Measurements from ENCODE around the gene CEACAM7. TPM values are rescaled to one million over a fixed set of nuclear protein-coding genes. Genes with fewer than 3 reads are reported as not detected.

The CEACAM7 gene
- total RNA-seq, 1 donor from 2014 or later: not detected

DNA sequence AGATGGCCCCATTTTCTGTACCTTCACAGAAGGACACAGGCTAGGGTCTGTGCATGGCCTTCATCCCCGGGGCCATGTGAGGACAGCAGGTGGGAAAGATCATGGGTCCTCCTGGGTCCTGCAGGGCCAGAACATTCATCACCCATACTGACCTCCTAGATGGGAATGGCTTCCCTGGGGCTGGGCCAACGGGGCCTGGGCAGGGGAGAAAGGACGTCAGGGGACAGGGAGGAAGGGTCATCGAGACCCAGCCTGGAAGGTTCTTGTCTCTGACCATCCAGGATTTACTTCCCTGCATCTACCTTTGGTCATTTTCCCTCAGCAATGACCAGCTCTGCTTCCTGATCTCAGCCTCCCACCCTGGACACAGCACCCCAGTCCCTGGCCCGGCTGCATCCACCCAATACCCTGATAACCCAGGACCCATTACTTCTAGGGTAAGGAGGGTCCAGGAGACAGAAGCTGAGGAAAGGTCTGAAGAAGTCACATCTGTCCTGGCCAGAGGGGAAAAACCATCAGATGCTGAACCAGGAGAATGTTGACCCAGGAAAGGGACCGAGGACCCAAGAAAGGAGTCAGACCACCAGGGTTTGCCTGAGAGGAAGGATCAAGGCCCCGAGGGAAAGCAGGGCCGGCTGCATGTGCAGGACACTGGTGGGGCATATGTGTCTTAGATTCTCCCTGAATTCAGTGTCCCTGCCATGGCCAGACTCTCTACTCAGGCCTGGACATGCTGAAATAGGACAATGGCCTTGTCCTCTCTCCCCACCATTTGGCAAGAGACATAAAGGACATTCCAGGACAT, 7.0 kb upstream of the CEACAM7 start:
- H3K36me3 Mint-ChIP-seq (ENCODE audit: low read depth): peaks cover 4% of the 10 kb centered on the region
- no peaks in the 10 kb centered on the region for H3K27me3 Mint-ChIP-seq (ENCODE audit: low read depth)
- DNase-seq (ENCODE audit: low read depth, low spot score): no peak
- H3K4me3 Mint-ChIP-seq: no peak overlapping the region
- no peaks in the 10 kb centered on the region for H3K4me1 Mint-ChIP-seq
- TF ChIP-seq, protein P1, sequence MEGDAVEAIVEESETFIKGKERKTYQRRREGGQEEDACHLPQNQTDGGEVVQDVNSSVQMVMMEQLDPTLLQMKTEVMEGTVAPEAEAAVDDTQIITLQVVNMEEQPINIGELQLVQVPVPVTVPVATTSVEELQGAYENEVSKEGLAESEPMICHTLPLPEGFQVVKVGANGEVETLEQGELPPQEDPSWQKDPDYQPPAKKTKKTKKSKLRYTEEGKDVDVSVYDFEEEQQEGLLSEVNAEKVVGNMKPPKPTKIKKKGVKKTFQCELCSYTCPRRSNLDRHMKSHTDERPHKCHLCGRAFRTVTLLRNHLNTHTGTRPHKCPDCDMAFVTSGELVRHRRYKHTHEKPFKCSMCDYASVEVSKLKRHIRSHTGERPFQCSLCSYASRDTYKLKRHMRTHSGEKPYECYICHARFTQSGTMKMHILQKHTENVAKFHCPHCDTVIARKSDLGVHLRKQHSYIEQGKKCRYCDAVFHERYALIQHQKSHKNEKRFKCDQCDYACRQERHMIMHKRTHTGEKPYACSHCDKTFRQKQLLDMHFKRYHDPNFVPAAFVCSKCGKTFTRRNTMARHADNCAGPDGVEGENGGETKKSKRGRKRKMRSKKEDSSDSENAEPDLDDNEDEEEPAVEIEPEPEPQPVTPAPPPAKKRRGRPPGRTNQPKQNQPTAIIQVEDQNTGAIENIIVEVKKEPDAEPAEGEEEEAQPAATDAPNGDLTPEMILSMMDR (conservative IDR thresholded peaks at IDR 0.05): no peak
- no peak overlapping the region for H3K27ac Mint-ChIP-seq (ENCODE audit: unreplicated experiment)
- H3K9me3 Mint-ChIP-seq: peaks cover 19% of the 10 kb centered on the region

DNA sequence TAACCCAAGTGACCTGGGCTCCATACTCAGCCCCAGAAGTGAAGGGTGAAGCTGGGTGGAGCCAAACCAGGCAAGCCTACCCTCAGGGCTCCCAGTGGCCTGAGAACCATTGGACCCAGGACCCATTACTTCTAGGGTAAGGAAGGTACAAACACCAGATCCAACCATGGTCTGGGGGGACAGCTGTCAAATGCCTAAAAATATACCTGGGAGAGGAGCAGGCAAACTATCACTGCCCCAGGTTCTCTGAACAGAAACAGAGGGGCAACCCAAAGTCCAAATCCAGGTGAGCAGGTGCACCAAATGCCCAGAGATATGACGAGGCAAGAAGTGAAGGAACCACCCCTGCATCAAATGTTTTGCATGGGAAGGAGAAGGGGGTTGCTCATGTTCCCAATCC, 6.1 kb upstream of the CEACAM7 start:
- peaks cover 4% of the 10 kb centered on the region for H3K36me3 Mint-ChIP-seq (ENCODE audit: low read depth)
- peaks cover 19% of the 10 kb centered on the region for H3K9me3 Mint-ChIP-seq
- H3K27ac Mint-ChIP-seq (ENCODE audit: unreplicated experiment): no peak overlapping the region
- no peak for DNase-seq (ENCODE audit: low read depth, low spot score)
- no peaks in the 10 kb centered on the region for H3K27me3 Mint-ChIP-seq (ENCODE audit: low read depth)
- no peak overlapping the region for H3K4me3 Mint-ChIP-seq
- TF ChIP-seq, protein P1 (conservative IDR thresholded peaks at IDR 0.05): no peak
- H3K4me1 Mint-ChIP-seq: no peaks in the 10 kb centered on the region

DNA sequence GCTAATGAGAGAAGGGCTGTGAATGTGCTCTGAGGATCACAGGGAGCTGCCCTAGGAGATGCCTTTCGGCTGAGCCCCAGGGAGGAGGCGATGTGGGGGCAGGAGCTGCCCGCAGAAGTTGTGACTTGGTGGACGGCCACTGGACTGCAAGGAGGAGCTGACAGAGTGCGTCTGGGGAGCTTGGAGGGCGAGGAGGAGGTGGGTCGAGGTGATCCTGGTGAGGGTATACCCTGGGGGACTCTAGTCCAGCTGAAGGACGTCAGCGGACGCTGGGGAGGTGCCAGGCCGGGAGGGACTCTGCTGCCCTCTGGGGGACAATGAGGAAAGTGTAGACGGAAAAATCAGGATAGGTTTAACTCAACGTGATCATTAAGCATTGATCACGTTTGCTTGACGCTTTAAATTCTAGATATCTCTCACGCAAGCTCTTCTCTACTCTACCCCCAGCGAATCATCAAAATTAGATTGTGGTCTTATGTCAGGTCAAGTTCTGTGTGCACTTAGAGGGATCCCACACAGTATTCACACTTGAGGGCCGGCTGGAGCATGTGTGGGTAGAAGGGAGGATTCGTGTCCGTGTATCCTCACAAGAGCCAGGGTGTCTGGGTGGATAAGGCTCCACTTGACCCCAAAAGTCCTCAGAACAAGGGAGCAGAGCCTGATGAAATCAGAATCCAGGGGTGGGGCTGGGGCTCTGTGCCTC, 3.3 kb upstream of the CEACAM7 start:
- TF ChIP-seq, protein P1 (conservative IDR thresholded peaks at IDR 0.05): peak; percentile 45
- Mint-ChIP-seq H3K4me3 (no peak overlapping the region), H3K9me3 (peaks cover 8% of the 10 kb centered on the region), H3K4me1 (no peaks in the 10 kb centered on the region), H3K36me3 (ENCODE audit: low read depth) (no peaks in the 10 kb centered on the region), H3K27me3 (ENCODE audit: low read depth) (no peaks in the 10 kb centered on the region), H3K27ac (ENCODE audit: unreplicated experiment) (no peak overlapping the region)
- DNase-seq (ENCODE audit: low read depth, low spot score): no peak

DNA sequence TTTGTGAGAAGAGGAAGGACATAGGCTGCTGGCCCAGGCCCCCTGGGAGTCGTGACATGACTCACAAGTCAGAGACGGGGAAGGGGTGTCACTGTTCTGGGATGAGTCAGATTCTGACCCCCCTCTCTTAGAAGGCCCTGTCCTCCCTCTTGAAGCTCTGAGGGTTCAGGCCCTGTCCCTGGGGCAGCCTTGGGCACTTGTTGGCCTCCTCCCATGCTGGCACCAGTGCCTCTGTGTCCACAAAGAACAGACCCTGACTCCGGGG, 2.7 kb upstream of the CEACAM7 start:
- no peaks in the 10 kb centered on the region for H3K4me1 Mint-ChIP-seq
- DNase-seq (ENCODE audit: low read depth, low spot score): no peak
- no peak overlapping the region for H3K27ac Mint-ChIP-seq (ENCODE audit: unreplicated experiment)
- no peak overlapping the region for H3K4me3 Mint-ChIP-seq
- no peaks in the 10 kb centered on the region for H3K36me3 Mint-ChIP-seq (ENCODE audit: low read depth)
- H3K9me3 Mint-ChIP-seq: peaks cover 10% of the 10 kb centered on the region
- no peaks in the 10 kb centered on the region for H3K27me3 Mint-ChIP-seq (ENCODE audit: low read depth)
- TF ChIP-seq, protein P1 (conservative IDR thresholded peaks at IDR 0.05): no peak

DNA sequence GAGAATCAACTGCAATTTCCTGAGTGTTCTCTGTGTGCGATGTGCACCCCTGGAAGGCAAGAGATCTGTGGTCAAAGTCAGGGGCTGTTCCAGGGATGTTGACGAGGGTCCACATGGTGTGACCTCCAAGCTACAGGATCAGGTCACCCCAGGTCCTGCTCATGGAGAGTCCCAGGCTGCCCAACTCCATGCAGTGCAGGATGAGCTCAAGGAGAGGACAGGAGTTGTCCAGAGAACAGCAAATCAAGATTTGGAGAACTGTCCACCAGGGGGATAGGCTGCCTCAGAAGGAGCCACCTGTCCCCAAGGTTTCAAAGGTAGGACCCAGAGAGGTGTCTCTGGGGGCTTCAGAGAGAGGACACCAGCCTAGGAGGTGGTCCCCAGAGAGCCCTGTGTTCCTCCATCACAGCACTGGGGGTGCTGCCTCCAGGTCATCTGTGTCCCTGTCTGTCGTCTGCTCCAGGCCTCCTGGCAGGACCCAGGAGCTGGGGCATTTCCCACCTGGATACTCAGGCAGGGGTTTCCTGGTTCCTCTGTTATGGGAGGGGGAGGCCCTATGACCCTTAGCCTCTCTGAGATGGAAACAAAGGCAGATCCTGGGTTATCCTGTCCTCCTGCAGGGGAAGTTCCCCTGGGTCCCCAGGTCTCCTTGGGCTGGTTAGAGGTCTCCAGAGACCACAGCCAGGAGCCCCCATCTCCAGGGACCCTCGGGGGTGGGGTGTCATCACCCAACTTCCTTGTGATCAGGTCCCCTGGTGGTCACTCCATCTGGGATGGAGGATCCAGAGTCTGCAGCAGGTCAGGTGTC, 2.1 kb upstream of the CEACAM7 start:
- DNase-seq (ENCODE audit: low read depth, low spot score): no peak
- Mint-ChIP-seq H3K36me3 (ENCODE audit: low read depth) (no peaks in the 10 kb centered on the region), H3K27ac (ENCODE audit: unreplicated experiment) (no peak overlapping the region), H3K4me1 (no peaks in the 10 kb centered on the region), H3K9me3 (peaks cover 10% of the 10 kb centered on the region), H3K27me3 (ENCODE audit: low read depth) (no peaks in the 10 kb centered on the region), H3K4me3 (no peak overlapping the region)
- TF ChIP-seq, protein P1 (conservative IDR thresholded peaks at IDR 0.05): no peak

Data from neural crest cell (in vitro differentiated cells).